GM11168 (cell line): Measurements from ENCODE around the gene DLGAP1.

ENCODE experiments used
- in situ Hi-C: fragments of 300-500 bp; cut with MboI; formaldehyde crosslinking; loops from one replicate; pipeline ENCODE4 v1.12.0; 2022; ENCODE audit warnings: low sequenced_read_pairs; ENCODE audit not compliant: unreplicated experiment

The DLGAP1 gene

DNA sequence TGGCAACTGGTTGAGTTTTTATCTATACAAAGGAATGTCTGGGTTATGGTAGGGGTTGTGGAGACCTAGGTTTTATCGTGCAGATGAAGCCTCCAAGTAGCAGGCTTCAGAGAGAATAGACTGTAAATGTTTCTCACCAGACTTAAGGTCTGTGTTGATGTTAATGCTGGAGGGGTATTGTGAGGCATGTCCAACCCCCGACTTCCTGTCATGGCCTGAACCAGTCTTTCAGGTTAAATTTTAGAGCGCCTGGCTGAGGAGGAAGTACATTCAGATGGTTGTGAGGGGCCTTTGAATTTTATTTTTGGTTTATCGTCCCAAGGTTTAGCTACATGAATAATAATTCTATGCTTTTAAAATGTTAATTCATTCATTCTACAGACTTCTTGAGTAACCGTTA is 435.1 kb downstream of the DLGAP1 start:
- in situ Hi-C loops: no loop called here

DNA sequence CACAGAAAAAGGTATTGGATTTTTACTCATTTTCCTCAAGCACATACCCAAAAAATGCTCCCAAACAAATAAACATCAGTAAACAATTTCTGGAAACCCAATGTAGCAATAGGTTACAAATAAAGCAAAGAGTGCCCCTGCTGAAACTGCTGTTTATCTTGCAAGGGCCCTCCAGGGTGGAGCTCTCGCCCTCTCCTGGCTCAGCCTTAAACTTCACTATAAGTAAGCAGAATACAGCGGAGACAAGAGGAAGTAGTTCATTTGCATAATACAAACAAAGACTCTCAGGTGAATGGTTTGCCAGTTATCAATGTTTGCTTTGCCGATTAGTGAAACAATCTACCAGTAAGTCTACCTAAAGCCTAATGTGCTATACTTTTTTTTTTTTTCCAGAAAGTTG is 437.6 kb downstream of the DLGAP1 start:
- in situ Hi-C loops: no loop called here

DNA sequence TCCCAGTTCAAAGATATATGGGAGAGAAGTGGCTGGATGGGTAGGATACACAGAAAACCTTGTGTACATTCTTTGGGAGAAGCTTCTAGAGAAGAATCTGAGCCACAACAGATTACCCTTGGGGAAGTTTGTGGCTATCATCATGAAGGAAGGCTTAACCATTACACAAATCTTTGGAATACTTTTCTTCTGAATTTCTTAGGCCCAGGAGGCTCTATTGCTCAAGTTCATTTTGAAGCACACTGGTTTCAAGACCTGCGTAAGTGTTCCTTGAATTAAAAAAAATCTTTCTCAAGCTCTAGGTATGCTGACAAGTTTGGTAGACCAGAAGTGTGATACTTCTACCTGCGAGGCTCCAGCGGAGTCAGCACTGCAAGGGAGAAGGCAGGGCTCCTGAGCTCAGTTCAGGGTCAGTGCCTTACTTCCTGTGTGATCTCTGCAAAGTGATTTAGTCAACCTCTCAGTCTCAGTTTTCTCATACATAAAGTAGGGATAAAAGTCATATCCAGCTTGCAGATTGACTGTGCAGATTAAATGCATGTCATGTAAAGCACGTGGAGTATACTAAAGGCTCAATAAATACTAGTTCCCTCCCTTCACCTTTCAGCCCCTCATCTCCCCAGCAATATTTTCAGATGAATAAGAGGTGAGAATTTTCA is 438.6 kb downstream of the DLGAP1 start:
- in situ Hi-C loops: no loop called here

DNA sequence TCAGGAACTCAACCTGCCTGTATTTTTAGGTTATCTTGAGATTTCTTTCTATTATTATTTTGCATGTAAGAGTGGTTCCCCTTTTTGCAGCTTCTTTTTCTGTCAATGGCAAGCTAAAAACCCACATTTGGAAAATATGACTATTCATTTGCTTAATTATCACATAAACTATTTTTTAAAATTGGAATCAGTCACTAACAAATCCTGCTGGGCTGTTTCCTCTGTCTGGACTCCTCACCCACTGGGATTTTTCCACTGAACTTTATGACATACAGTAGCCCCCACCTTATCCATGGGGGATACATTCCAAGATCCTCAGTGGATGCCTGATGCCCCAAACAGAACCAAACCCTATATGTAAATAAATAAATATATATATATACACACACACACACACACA is 447.3 kb downstream of the DLGAP1 start:
- in situ Hi-C loops: no loop called here

DNA sequence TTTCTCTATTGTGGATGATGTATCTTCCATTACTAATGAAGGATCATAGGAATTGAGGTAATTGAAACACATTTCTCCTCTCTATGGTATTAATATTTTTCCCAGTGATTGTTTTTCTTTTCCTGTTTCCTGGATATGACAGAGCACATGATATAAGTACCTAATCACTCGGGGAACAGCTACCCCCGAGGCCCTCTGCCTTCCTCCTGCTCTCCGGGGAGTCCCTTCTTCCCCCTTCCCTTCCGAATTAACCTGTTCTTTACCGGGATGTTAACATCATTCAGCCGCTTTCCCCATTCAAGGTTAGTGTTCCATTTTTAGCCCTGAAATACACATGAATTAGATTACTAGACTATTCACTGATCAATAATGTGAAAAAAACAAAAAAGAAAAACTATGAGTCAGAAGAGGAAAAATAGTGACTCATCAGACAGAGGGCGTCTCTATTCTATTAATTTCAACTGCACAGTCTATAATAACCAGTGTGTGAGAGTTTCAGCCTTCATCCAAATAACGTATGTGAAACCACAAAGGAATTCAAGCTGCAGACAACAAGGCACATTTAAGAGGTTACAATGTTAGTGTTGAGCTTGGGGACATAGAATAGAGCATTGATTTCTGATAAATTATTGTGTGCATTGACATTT is 450.8 kb downstream of the DLGAP1 start:
- in situ Hi-C loops: no loop called here

DNA sequence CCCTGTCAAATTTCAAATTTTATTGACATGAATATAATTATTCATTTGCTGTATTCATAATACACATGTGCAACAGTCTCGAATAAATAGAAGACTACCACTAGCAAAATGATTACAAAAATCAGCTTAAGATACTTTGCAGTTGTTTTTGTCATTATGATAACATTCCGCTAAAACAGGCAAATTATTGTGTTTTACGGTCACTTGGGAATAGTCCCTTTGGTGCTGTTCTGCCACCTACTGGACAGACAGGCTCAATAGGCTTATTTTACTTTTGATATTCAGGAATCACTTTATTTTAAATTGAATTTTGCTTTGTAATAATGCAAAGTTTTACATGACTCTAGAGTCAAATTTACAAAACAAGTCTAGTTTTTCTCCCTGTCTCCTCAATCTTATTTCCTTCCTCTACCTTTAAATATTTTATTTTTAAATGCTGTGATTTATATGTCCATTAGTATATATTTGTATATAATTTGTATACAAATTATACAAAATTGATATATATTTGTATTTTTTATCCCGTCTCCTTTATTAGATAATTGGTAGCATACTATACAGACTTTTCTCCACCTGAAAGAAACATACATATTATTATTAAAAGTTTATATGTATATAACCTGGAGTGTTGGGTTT is 456.3 kb downstream of the DLGAP1 start:
- in situ Hi-C loops: no loop called here

DNA sequence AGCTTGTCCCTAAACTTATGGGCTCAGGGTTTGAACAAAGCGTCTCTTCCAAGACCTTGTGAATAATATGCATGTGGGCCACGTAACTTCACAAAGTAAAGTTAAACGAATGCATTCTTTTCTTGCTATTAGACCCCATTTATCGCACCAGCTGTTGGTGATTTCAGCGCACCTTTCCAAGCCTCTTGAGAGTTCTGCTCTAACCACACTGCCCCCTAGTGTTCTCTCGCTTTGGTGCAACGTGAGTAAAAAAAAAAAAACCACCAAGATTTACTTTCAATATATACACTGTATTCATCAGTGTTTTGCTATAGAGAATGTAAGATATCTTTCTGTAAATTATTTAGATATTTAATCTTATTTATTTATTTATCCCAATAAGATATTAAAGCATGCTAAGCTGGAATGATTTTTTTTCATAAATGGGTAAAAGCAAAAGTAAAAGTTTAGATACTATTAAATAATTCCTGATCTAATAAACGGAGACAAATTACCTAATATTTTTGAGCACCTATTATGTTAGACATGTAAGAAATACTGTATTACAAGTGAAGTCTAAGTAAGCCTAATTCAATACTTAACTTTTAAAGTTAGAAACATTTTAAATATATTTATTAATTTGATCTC is 459.5 kb downstream of the DLGAP1 start:
- in situ Hi-C loops: no loop called here

DNA sequence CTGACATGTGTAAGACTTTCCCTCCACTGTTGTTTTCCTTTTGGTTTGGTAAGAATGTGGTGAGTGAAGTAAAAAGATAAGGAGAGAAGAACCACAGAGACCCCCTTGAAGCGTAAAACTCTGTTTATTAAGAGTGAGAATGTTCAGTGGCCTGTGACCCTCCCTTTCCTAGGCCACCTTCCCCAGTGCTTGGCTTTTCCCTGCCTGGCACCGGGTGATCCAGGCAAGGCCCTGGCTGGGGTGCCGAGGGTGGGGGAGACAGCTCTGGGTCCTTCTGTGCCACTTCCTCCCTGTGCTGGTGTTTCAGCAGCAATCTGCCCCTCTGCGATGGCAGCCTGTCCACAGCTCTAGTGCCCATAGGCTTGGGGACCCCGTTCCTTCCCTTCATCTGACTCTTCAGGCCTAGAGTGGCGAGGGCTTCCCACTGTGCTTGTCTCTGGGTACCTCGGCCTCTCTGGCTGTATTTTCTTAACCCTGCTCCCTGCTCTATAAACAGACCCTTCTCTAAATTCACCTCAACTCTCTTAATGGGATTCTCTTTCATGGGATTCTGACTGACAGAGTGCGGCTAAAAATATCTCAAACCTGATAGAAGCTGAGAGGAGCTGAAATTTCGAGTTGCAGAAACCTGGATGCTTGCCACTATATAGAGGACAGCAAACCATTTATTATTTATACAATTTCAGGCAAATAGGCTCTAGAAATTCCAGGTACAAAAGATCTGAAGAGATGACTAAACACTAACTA is 461.0 kb downstream of the DLGAP1 start:
- in situ Hi-C loops: no loop called here

DNA sequence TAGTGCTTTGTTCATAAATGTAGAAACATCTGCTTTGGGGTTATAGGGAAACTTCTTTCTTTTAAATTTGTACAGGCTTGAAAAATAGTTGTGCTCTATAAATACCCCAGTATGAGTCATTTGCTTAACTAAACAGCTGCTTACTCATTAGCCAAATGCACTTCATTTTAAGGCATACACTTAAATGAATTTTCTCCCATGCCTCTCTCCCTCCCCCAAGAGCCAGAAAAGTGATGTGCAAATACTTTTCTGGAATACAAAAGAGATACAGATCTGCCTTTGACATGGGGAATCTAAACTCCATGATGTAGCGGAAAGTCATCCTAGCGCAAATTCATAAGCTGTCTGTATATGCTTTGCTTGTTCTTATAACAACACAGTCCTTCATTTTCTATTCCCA is 469.4 kb downstream of the DLGAP1 start:
- in situ Hi-C loops: no loop called here

DNA sequence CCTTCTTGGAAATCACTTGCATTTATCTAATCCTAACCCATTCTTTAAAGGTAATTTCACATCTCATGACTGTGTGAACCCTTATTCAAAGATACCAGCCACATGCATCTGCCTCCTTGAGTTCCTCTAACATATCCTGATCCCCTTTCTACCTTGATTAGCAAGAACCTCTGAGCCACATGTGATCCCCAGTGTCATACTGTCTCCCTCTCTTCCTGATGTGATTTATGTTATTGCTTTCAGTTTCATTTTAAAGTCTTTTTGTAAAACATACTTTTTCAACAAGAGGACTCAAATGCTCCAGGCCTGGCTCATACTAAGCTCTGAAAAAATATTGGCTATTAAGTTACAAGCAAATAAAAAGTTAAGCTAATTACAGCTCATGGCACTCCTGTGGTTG is 470.1 kb downstream of the DLGAP1 start:
- in situ Hi-C loops: no loop called here

DNA sequence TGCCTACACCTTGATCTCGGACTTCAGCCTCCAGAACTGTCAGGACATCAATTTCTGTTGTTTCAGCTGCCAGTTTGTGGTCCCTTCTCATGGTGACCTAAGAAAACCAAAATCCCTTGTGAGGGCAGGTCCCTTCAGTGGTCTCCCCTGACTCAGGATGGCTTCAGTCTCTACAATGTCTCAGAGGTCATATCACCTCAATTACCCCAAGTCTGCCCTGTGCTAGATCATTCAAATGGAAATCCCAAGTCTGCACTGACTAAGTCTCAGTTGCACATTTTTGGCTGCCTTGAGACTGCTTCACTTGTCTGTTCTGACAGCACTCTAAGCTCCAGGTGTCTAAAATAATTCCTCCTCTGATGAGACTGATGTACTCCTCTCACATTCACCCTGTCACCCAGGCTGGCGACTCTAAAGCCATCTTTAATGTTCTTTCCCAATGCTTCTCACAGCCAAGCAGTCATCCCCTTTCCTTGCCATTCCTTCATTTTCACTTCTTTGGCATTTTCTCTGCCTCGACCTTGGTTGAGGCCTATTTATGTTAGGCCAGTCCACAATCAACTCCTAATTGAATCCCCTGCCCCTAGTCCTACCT is 470.8 kb downstream of the DLGAP1 start:
- in situ Hi-C loops: no loop called here

DNA sequence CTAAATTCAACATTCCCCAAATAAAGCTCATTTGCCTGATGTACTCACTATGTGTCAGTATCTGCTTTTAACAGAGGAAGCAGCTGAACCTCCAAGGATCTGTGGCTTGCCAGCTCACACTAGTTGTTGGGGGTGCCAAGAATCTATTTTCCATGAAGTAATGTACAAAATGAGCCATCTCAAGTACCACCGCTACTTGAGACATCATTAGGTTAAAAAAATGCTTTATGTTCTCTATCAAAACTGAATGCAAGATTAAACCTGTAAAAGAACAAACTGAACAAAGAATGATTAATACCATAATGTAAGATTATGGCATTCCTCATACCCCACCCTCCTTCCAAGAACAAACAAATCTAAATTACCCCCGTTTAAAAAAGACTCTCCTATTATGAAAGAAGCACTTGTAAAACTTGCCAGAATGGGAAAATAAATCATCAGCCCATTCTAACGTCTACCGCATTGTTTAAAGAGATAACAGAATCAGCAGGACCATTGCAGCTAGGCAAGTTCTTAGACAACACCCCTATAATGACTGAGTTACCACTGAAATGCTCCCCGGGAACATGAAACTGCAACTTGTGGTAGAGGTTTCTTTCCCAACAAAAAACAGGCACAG is 471.6 kb downstream of the DLGAP1 start:
- in situ Hi-C loops: no loop called here

DNA sequence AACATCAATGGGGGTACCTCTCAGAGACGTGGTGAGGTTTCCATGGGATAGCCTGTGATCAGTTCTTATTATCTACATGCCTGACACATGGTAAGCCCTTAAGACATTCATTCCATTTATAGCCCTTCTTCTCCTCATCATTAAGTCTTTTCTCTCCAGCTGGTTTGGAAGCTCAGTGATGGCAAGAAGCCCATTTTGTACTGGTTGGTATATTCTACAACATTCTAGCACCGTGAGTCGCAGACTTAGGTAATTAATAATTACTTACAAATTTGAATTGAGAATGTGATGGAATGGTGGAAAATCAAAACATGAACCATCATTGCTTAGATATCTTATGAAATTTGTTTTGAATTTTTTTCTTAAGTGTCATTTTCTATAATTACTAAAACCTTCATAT is 472.6 kb downstream of the DLGAP1 start:
- in situ Hi-C loops: no loop called here

DNA sequence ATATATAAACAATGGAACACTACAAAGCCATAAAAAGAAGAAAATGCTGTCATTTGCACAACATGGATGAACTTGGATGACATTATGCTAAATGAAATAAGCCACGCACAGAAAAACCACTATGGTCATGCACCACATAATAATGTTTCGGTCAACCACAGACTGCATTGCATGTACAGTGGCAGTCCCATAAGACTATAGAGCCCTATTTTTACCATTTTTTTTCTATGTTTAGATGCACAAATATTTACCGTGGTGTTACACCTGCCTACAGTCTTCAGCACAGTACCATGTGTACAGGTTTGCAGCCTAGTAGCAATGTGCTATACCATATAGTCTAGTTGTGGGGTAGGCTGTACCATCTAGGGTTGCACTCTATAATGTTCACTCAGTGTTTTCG is 476.1 kb downstream of the DLGAP1 start:
- in situ Hi-C loops: no loop called here

DNA sequence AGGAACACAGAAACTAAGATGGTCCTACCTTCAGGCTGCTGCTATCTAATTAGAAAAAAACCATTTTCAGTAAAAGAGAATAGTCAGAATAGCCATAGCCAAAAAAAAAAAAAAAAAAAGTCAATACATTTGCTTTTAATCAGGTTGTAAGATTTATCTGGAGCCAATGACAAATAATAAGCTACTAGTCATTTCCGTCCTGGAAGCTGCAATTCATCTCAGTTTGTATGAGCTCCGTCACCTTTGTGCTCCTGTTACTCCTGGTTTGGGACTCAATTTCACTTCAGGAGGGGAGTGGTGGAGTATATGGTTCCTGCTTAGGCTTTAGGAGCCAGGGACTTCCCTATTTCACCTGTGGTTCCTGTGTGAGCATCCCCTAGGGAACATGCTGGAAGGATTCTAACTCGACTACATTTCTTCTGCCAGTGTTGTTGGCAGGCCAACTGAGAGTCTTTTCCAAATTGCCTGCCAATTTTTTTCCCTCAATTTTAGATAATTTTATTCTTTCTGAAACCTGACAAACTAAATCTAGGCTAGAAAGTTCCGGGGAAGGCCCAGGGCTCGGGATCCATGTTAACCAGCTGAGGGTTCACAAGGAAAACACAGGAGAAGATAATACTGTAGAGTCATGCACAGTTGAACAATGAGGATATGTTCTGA is 481.8 kb downstream of the DLGAP1 start:
- in situ Hi-C loops: no loop called here

DNA sequence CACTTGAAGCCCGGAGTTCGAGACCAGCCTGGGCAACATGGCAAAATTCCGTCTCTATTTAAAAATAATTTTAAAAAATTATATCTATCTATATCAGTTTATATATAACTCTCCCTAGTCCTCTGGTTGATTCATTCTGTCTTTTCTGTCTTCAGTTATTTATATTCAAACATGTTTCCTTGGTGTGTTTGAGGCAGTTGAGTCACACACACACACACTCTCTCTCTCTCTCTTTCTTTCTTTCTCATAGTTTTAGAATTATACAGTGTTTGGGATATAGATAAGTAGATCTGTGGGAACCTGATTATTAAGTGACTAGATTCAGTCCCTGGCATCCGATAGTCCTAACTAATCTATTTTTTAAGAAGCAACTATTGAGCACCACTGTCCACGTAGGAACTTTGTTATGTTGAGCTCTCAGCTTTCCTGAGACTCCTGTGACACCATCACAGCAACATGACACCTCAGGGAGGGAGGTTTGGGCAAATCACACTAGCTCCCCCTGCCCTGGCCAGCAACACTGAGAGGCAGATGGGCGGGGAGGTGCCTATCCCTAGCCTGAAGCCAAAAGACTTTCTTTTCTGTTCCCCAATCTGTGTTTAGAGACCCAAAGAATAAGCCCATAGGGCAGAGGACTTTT is 482.7 kb downstream of the DLGAP1 start:
- in situ Hi-C loops: no loop called here

DNA sequence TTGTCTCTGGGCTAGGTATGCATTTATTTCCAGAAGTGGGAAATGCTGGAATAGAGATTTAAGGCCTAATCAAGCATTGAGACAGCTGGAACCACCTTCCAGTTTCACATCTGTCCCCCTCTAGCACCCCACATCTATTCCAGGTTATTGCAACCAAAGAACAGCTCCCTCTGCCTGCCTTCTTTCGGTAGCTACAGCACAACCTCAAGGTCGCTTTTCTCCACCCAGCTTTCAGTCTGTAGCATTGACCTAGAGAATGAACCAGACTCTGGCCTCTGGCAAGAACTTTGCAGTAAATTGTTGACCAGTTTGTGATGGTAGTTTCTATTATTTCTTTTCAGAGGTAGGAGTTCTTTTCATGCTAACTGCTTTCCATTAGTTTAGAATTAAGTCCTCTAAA is 484.2 kb downstream of the DLGAP1 start:
- in situ Hi-C loops: no loop called here

DNA sequence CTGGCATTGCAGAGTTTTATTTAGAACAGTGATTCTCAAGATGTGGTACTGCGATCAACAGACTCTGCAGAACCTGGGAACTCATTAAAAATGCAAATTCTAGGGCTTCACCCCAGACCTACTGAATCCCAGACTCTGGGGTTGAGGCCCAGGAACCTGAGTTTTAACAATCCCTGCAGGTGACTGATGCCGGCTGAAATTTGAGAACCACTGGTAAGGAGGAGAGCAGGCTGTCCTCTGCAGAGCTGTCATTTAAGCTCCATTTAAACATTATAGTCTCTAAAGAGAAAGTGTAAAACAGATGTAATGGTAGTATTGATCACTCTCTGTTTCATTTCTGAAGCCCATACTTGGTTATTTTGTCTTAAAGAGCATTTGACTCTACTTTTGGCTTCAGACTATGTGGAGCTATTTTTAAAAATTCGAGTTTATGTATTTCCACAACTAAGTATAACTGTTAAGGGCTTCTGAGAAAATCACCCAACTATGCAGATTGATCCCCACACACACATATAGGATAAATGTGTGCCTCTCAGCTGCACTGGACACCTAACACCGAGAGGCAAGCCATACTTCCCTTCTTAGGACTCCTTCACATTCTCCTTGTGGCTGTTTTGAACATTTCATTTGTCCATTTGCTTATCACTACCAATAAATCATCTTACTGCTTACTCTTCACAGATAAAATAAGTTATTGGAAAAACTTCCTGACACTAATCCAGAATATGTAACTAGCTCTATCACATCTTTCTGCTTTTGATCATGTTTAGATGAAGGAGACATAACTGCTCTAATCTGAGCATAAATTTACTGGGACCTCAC is 487.5 kb downstream of the DLGAP1 start:
- in situ Hi-C loops: no loop called here
